Measurements from ENCODE around the gene KLHL2. TPM values are rescaled to one million over a fixed set of nuclear protein-coding genes. Genes with fewer than 3 reads are reported as not detected.
A peak's percentile ranks its signal among the peaks of the same experiment; 100 is the strongest.

KLHL2 gene
- total and polyA plus RNA-seq, 9 of the 15 experiments (the other 6 are each of a cell fraction or from before 2014, with no cell fraction given): 2.5 to 11.3 (median 6.1) TPM

- H3K4me1 ChIP-seq (replicated peaks in 1 of 2; ENCODE audit: control insufficient read depth in 2 of 2, insufficient read depth in 2 of 2, low read length in 2 of 2): no peaks in the 10 kb centered on the region; a peak in 1 of 5 replicates
- peaks cover 5 to 6% of the 10 kb centered on the region in 2 experiments; a peak in 2 of 5 replicates for H3K27me3 ChIP-seq (ENCODE audit: control insufficient read depth in 2 of 2, insufficient read depth in 2 of 2, low read length in 2 of 2)
- no TSS peak for BruUV-seq (replicated peaks)
- intact Hi-C loops (cut with micrococcal nuclease) (loop anchor here (1.0 to 2.0 kb wide), 2 partner anchors 109 to 225 kb away; no protein-coding TSS in a partner anchor), in situ Hi-C loops (cut with MboI) (no loop called here)
- H4K20me1 ChIP-seq (replicated peaks; ENCODE audit: control insufficient read depth, insufficient read depth, low read length): no peaks in the 10 kb centered on the region
- H2AFZ ChIP-seq (ENCODE audit: low read depth, low read length): no peak overlapping the region
- FAIRE-seq (peak; percentile 70), ATAC-seq (peak; percentile 67), DNase-seq (ENCODE audit: extremely low read depth in 1 of 4, low spot score in 3 of 4) (peak in 1 of 4 experiments; percentile 34)
- ChIA-PET POLR2A (interaction anchor here (1.0 kb wide), 1 partner anchor 9 kb away, joined by 3 read pairs; no protein-coding TSS in a partner anchor), CTCF (ENCODE audit: low intra/inter-chr PET ratio) (interaction anchor here (0.7 kb wide), 1 partner anchor 108 kb away, joined by 4 read pairs; no protein-coding TSS in a partner anchor)
- H3K9ac ChIP-seq (ENCODE audit: insufficient read depth in 1 of 2, low read depth in 2 of 2, low read length in 2 of 2): no peak overlapping the region
- no peak overlapping the region for H3K4me2 ChIP-seq (ENCODE audit: insufficient read depth, low read length)
- WGBS (ENCODE audit: insufficient coverage, low coverage, missing lambda C conversion rate): 0% methylated on average over 2 of the region's 2 CpGs
- no peaks in the 10 kb centered on the region for H3K9me1 ChIP-seq (ENCODE audit: control insufficient read depth, insufficient read depth, low read length)
- no peaks in the 10 kb centered on the region for H3K36me3 ChIP-seq (ENCODE audit: control insufficient read depth, insufficient read depth, low read length)
- H3K4me3 ChIP-seq: no peak overlapping the region
- no peaks in the 10 kb centered on the region for H3K9me3 ChIP-seq (replicated peaks; ENCODE audit: control insufficient read depth, insufficient read depth, low read depth, low read length)
- no peak overlapping the region for H3K27ac ChIP-seq (ENCODE audit: extremely low read depth, low read depth, low read length)
- no peaks in the 10 kb centered on the region for H3K79me2 ChIP-seq (ENCODE audit: control insufficient read depth, insufficient read depth, low read length)
- TF ChIP-seq ZNF143 (CRISPR knock-in tag; IDR thresholded peaks at IDR 0.05) (no peak), ZNF740 (CRISPR knock-in tag; IDR thresholded peaks at IDR 0.05) (no peak), ZNF740 (tag; IDR thresholded peaks at IDR 0.05) (no peak), CEBPG (CRISPR knock-in tag; IDR thresholded peaks at IDR 0.05) (no peak), CEBPG (tag; conservative IDR thresholded peaks at IDR 0.05 in 1 of 2, IDR thresholded peaks at IDR 0.05 in 1 of 2) (peak; percentile 63 to 87), RAD21 (CRISPR knock-in tag; conservative IDR thresholded peaks at IDR 0.05 in 1 of 2, IDR thresholded peaks at IDR 0.05 in 1 of 2) (peak; percentile 45 to 49), SMARCC2 (IDR thresholded peaks at IDR 0.05; ENCODE audit: low read depth) (peak; percentile 34; the same call in 1 of the 2 replicates), CTCF (IDR thresholded peaks at IDR 0.05 in 2 of 3, conservative IDR thresholded peaks at IDR 0.05 in 1 of 3; ENCODE audit: insufficient read depth in 2 of 3, low read depth in 1 of 3, low read length in 3 of 3) (peak; percentile 37 to 46 (median 42); a peak in 5 of 6 replicates), IRF9 (tag; IDR thresholded peaks at IDR 0.05) (0 out of 2 replicates have a peak, but pooled peaks have one; percentile 8), SMARCA4 (IDR thresholded peaks at IDR 0.05) (peak; percentile 54; the same call in 1 of the 2 replicates), ESRRA (IDR thresholded peaks at IDR 0.05; ENCODE audit: borderline replicate concordance, low read depth) (peak; percentile 68), ZNF57 (CRISPR knock-in tag; IDR thresholded peaks at IDR 0.05) (no peak)
Observed at GRCh38 chr4:165355900-165356300, 148.5 kb downstream of the KLHL2 start.
